Caco-2 (cell line): ENCODE results near the gene WDR17. TPM values are rescaled to one million over a fixed set of nuclear protein-coding genes. Genes with fewer than 3 reads are reported as not detected.

Source experiments
- BruUV-seq: library from RNA; stranded (reverse); fragments of 400-500 nt; replicated peaks from 2 replicates; lab custom pipeline; 2021; lab: Mats Ljungman, UMichigan
- CTCF ChIA-PET: fragments of 300-600 bp; sonication (Branson Sonifier 250); formaldehyde crosslinking; loops from one replicate; lab custom pipeline; 2022; ENCODE audit warnings: antibody characterized with exemption; lab: Charles Lee
- POLR2A ChIA-PET: fragments of 300-600 bp; sonication (Branson Sonifier 250); formaldehyde crosslinking; loops from one replicate; lab custom pipeline; 2022; ENCODE audit warnings: antibody characterized with exemption; lab: Charles Lee
- DNase-seq, 2 experiments: peaks; one replicate each; pipeline versions ENCODE4 v3.0.0 to v3.0.0-alpha.2; 2020 to 2022
- H3K27me3 ChIP-seq: replicated peaks from 2 replicates; pipeline ENCODE4 v1.6.0; 2011; ENCODE audit warnings: low read length; ENCODE audit not compliant: control insufficient read depth, insufficient read depth
- H3K36me3 ChIP-seq: 2 replicates; pipeline ENCODE4 v1.5.1; 2011; ENCODE audit warnings: low read length; ENCODE audit not compliant: control insufficient read depth, insufficient read depth
- H3K4me1 ChIP-seq: fragments of 250-450 bp; sonication (Bioruptor Pico); 2 replicates; pipeline ENCODE4 v1.5.1; 2020; ENCODE audit warnings: mild to moderate bottlenecking
- H3K4me3 ChIP-seq: 2 replicates; pipeline ENCODE4 v1.5.1; 2011; ENCODE audit warnings: low read depth, mild to moderate bottlenecking, control low read depth, low read length
- H3K9me3 ChIP-seq: fragments of 250-450 bp; sonication (Bioruptor Pico); 2 replicates; pipeline ENCODE4 v1.5.1; 2020; ENCODE audit warnings: mild to moderate bottlenecking, moderate library complexity
- H3K27ac Mint-ChIP-seq: one replicate; pipeline ENCODE4 v1.8.0; 2022; ENCODE audit warnings: mixed read lengths; ENCODE audit not compliant: unreplicated experiment
- H3K27me3 Mint-ChIP-seq: one replicate; pipeline ENCODE4 v1.8.0; 2022; ENCODE audit warnings: mixed read lengths; ENCODE audit not compliant: insufficient read depth, unreplicated experiment
- H3K36me3 Mint-ChIP-seq: one replicate; pipeline ENCODE4 v1.8.0; 2022; ENCODE audit warnings: mild to moderate bottlenecking, mixed read lengths; ENCODE audit not compliant: insufficient read depth, unreplicated experiment
- H3K4me1 Mint-ChIP-seq: one replicate; pipeline ENCODE4 v1.8.0; 2022; ENCODE audit warnings: low read depth, mixed read lengths; ENCODE audit not compliant: unreplicated experiment
- H3K4me3 Mint-ChIP-seq: one replicate; pipeline ENCODE4 v1.8.0; 2022; ENCODE audit warnings: mild to moderate bottlenecking, moderate library complexity, mixed read lengths; ENCODE audit not compliant: unreplicated experiment
- H3K9me3 Mint-ChIP-seq: one replicate; pipeline ENCODE4 v1.8.0; 2022; ENCODE audit warnings: mixed read lengths; ENCODE audit not compliant: unreplicated experiment
- intact Hi-C: fragments of 100-400 bp; cut with micrococcal nuclease; formaldehyde crosslinking; loops from one replicate; pipeline ENCODE4 v1.10.0; 2022; ENCODE audit not compliant: unreplicated experiment
- total RNA-seq: library from RNA; stranded (reverse); gene quantifications from 2 replicates; pipeline ENCODE4 v1.2.3, GENCODE V29; 2022
- TF ChIP-seq, protein P1 (sequence below), 2 experiments: fragments of 200-600 bp in 1 of 2; IDR thresholded peaks; 1 replicate in 1 of 2; 2 replicates in 1 of 2; pipeline versions ENCODE4 v1.5.1 to v1.8.0; 2011 to 2022; ENCODE audit warnings: antibody characterized with exemption in 1 of 2, control low read depth in 1 of 2, inconsistent platforms in 1 of 2, low read depth in 1 of 2, low read length in 1 of 2, mild to moderate bottlenecking in 1 of 2, moderate library complexity in 1 of 2; ENCODE audit not compliant: insufficient read depth in 1 of 2, severe bottlenecking in 1 of 2, unreplicated experiment in 1 of 2

WDR17 gene
- total RNA-seq, 1 experiment from 2014 or later: 0.52 TPM

DNA sequence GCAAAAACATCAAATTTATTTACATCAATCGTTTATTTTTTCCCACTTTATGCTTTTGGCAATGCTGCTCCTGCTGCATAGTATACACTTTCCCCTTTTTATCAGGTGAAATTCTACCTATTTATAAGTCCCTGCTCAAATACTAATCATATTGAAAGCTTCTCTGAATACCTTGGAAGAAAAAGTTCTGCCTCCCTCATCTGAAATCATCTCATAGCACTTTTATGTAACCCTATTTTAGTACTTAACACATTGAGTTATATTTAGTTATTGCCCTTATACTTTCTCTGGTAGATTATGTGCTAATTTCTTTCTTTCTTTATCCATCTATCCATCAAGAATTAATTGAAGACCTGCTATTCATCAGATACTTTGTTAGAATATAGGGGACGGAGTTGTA is 1.1 kb upstream of the WDR17 start:
- intact Hi-C loops: no loop called here
- H3K4me1 Mint-ChIP-seq: no peaks in the 10 kb centered on the region
- H3K27ac Mint-ChIP-seq: no peak overlapping the region
- H3K36me3 Mint-ChIP-seq: no peaks in the 10 kb centered on the region
- ChIA-PET CTCF (no interaction called here), POLR2A (no interaction called here)
- no peaks in the 10 kb centered on the region for H3K9me3 Mint-ChIP-seq
- H3K27me3 ChIP-seq: no peaks in the 10 kb centered on the region
- DNase-seq: no peak
- no peaks in the 10 kb centered on the region for H3K27me3 Mint-ChIP-seq
- H3K4me3 Mint-ChIP-seq: no peak overlapping the region
- 0 out of 2 replicates have a peak, but pooled peaks cover 5% of the 10 kb centered on the region for H3K4me1 ChIP-seq
- H3K9me3 ChIP-seq: no peaks in the 10 kb centered on the region
- TF ChIP-seq, protein P1, sequence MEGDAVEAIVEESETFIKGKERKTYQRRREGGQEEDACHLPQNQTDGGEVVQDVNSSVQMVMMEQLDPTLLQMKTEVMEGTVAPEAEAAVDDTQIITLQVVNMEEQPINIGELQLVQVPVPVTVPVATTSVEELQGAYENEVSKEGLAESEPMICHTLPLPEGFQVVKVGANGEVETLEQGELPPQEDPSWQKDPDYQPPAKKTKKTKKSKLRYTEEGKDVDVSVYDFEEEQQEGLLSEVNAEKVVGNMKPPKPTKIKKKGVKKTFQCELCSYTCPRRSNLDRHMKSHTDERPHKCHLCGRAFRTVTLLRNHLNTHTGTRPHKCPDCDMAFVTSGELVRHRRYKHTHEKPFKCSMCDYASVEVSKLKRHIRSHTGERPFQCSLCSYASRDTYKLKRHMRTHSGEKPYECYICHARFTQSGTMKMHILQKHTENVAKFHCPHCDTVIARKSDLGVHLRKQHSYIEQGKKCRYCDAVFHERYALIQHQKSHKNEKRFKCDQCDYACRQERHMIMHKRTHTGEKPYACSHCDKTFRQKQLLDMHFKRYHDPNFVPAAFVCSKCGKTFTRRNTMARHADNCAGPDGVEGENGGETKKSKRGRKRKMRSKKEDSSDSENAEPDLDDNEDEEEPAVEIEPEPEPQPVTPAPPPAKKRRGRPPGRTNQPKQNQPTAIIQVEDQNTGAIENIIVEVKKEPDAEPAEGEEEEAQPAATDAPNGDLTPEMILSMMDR (IDR thresholded peaks at IDR 0.05; ENCODE audit: insufficient read depth in 1 of 2, low read depth in 1 of 2, low read length in 1 of 2, severe bottlenecking in 1 of 2, unreplicated experiment in 1 of 2): no peak
- no peaks in the 10 kb centered on the region for H3K36me3 ChIP-seq
- no peak overlapping the region for H3K4me3 ChIP-seq
- BruUV-seq: no TSS peak

DNA sequence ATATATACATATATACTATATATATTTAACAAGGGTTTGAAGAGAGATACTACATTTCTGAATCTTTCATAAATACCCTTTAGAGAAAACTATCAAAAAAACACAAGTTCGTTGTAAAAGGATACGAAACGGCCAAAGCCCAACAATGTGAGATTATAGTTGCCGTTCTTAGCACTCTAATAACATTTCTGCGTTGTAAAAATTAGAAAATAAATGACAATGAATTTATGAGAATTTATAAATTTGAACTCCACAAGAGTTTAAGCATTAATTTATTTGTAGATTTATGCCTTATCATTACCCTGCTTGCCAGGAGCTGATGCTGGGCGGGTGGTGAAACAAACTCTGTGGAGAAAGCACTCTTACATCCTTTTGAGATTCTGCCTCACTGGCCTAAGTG is 1.1 kb downstream of the WDR17 start:
- H3K27me3 Mint-ChIP-seq: no peaks in the 10 kb centered on the region
- intact Hi-C loops: no loop called here
- CTCF ChIA-PET: no interaction called here
- Histone ChIP-seq H3K27me3 (no peaks in the 10 kb centered on the region), H3K9me3 (no peaks in the 10 kb centered on the region), H3K36me3 (no peaks in the 10 kb centered on the region), H3K4me3 (no peak overlapping the region), H3K4me1 (0 out of 2 replicates have a peak, but pooled peaks cover 5% of the 10 kb centered on the region)
- no peaks in the 10 kb centered on the region for H3K4me1 Mint-ChIP-seq
- no peak overlapping the region for H3K27ac Mint-ChIP-seq
- H3K4me3 Mint-ChIP-seq: no peak overlapping the region
- H3K9me3 Mint-ChIP-seq: no peaks in the 10 kb centered on the region
- no TSS peak for BruUV-seq
- H3K36me3 Mint-ChIP-seq: no peaks in the 10 kb centered on the region
- POLR2A ChIA-PET: no interaction called here
- TF ChIP-seq, protein P1 (IDR thresholded peaks at IDR 0.05; ENCODE audit: insufficient read depth in 1 of 2, low read depth in 1 of 2, low read length in 1 of 2, severe bottlenecking in 1 of 2, unreplicated experiment in 1 of 2): no peak
- DNase-seq: no peak

DNA sequence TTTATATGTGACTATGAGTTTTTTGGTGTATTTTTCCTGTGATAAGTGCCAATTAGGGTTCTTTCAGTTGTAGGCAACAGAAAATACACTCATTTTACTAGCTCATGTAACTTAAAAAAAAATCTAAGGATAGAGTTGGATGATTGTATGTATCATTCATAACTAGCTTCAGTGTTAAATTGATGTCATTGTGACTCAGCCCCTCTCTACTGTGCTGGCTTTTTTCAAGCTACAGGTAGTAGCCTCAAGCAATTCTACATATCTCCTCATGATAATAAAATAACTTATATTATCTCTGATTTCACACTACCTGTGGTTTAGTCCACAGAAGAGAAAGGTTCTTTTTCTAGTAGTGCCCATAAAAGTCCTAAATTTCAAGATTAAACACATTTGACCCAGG is 11.9 kb downstream of the WDR17 start:
- ChIA-PET CTCF (no interaction called here), POLR2A (no interaction called here)
- TF ChIP-seq, protein P1 (IDR thresholded peaks at IDR 0.05; ENCODE audit: insufficient read depth in 1 of 2, low read depth in 1 of 2, low read length in 1 of 2, severe bottlenecking in 1 of 2, unreplicated experiment in 1 of 2): no peak
- Histone ChIP-seq H3K36me3 (no peaks in the 10 kb centered on the region), H3K9me3 (no peaks in the 10 kb centered on the region), H3K4me1 (no peaks in the 10 kb centered on the region), H3K4me3 (no peak overlapping the region), H3K27me3 (no peaks in the 10 kb centered on the region)
- H3K4me3 Mint-ChIP-seq: no peak overlapping the region
- no peaks in the 10 kb centered on the region for H3K36me3 Mint-ChIP-seq
- no TSS peak for BruUV-seq
- no peaks in the 10 kb centered on the region for H3K4me1 Mint-ChIP-seq
- intact Hi-C loops: no loop called here
- H3K27ac Mint-ChIP-seq: no peak overlapping the region
- no peaks in the 10 kb centered on the region for H3K27me3 Mint-ChIP-seq
- no peaks in the 10 kb centered on the region for H3K9me3 Mint-ChIP-seq
- DNase-seq: no peak
